SH-SY5Y (cell line): ENCODE measurements around the gene ZNF787.

Experiments used
- GATA2 ChIP-seq: IDR thresholded peaks from 2 replicates; pipeline ENCODE4 v1.6.1; 2011; ENCODE audit warnings: mild to moderate bottlenecking, low read depth, low read length
- GATA3 ChIP-seq: IDR thresholded peaks from 2 replicates; pipeline ENCODE4 v1.6.1; 2011; ENCODE audit warnings: low read depth, mild to moderate bottlenecking, low read length, moderate library complexity

DNA sequence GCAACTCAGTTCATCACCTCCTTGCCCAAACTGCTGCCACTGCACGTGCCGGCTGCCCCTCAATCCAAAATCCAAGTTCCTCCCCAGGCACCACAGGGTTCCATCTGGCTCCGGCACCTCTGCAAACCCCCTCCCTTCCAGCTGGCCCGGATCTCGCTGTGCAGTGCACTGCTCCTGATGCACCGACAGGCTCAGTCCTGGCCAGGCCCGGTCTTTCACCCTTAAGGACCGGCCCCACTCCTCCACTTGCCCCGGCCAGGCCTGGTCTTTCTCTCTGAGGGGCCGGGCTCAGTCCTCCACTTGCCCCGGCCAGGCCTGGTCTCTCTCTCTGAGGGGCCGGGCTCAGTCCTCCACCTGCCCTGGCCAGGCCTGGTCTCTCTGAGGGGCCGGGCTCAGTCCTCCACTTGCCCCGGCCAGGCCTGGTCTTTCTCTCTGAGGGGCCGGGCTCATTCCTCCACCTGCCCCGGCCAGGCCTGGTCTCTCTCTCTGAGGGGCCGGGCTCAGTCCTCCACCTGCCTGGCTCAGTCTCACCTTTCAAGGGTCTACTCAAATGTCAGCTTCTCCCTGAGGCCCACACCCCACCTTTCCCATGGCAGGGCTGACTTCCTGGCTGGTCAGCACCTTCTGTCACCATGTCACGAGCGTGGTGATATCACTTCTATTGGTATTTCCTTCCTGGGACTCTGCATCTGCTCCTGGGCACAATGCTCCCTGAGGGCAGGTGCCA lies 6.9 kb downstream of the ZNF787 start:
- TF ChIP-seq GATA2: no peak
- no peak for TF ChIP-seq GATA3
